Measurements from ENCODE around the gene LAMB3. TPM values are rescaled to one million over a fixed set of nuclear protein-coding genes. Genes with fewer than 3 reads are reported as not detected.

The LAMB3 gene
- total RNA-seq, 4 donors from 2014 or later: 0.13 to 11.6 (median 0.35) TPM

GRCh38 chr1:209576392-209577197 lies 75.6 kb downstream of the LAMB3 start:
- Histone ChIP-seq H3K4me3 (no peak overlapping the region), H3K27ac (no peak overlapping the region), H3K36me3 (no peaks in the 10 kb centered on the region), H3K9me3 (no peaks in the 10 kb centered on the region), H3K4me1 (peaks cover 0 to 6% (median 0%) of the 10 kb centered on the region in 3 donors), H3K27me3 (peaks cover 52% of the 10 kb centered on the region)
- peak; percentile 87 for ATAC-seq
- TF ChIP-seq CTCF (IDR thresholded peaks at IDR 0.05) (peak; percentile 80 to 96 (median 86)), POLR2AphosphoS5 (IDR thresholded peaks at IDR 0.05) (no peak), EP300 (IDR thresholded peaks at IDR 0.05) (no peak), POLR2A (IDR thresholded peaks at IDR 0.05) (no peak)
- 0 to 30% methylated on average over 4 to 8 of the region's 12 CpGs for WGBS, 2 donors (ENCODE audit: low coverage in 1 of 2)

- no peak for ATAC-seq
- H3K4me3 ChIP-seq: no peak overlapping the region
- 78 to 83% methylated on average over 2 to 3 of the region's 3 CpGs for WGBS, 2 donors (ENCODE audit: low coverage in 1 of 2)
Measured at GRCh38 chr1:209570743-209571142, 81.5 kb downstream of the LAMB3 start.

GRCh38 chr1:209569455-209570207 lies 82.6 kb downstream of the LAMB3 start:
- no peak overlapping the region for H3K4me3 ChIP-seq

More at GRCh38 chr1:209570743-209571142, 81.5 kb downstream of the LAMB3 start:
- Histone ChIP-seq H3K36me3 (no peaks in the 10 kb centered on the region), H3K27ac (no peak overlapping the region), H3K27me3 (peaks cover 28% of the 10 kb centered on the region), H3K4me1 (peaks cover 0 to 4% (median 0%) of the 10 kb centered on the region in 3 donors), H3K9me3 (no peaks in the 10 kb centered on the region)
- TF ChIP-seq EP300 (IDR thresholded peaks at IDR 0.05) (no peak), CTCF (IDR thresholded peaks at IDR 0.05) (no peak), POLR2AphosphoS5 (IDR thresholded peaks at IDR 0.05) (no peak), POLR2A (IDR thresholded peaks at IDR 0.05) (no peak)

GRCh38 chr1:209567698-209568175 lies 84.5 kb downstream of the LAMB3 start:
- Histone ChIP-seq H3K4me1 (peaks cover 0 to 6% (median 0%) of the 10 kb centered on the region in 3 donors), H3K36me3 (no peaks in the 10 kb centered on the region), H3K9me3 (no peaks in the 10 kb centered on the region), H3K27me3 (peaks cover 48% of the 10 kb centered on the region), H3K27ac (no peak overlapping the region), H3K4me3 (no peak overlapping the region)
- WGBS, 2 donors (ENCODE audit: low coverage in 1 of 2): 13 to 25% methylated on average over 1 of the region's 1 CpG
- no peak for ATAC-seq
- no peak for TF ChIP-seq EP300 (IDR thresholded peaks at IDR 0.05)
- TF ChIP-seq CTCF (IDR thresholded peaks at IDR 0.05): no peak
- TF ChIP-seq POLR2A (IDR thresholded peaks at IDR 0.05): no peak
- TF ChIP-seq POLR2AphosphoS5 (IDR thresholded peaks at IDR 0.05): no peak

More at GRCh38 chr1:209569455-209570207, 82.6 kb downstream of the LAMB3 start:
- H3K4me1 ChIP-seq: peaks cover 0 to 6% (median 0%) of the 10 kb centered on the region in 3 donors
- no peak for TF ChIP-seq POLR2AphosphoS5 (IDR thresholded peaks at IDR 0.05)
- TF ChIP-seq EP300 (IDR thresholded peaks at IDR 0.05): no peak
- TF ChIP-seq CTCF (IDR thresholded peaks at IDR 0.05): peak; percentile 65 to 86 (median 71)
- no peak for TF ChIP-seq POLR2A (IDR thresholded peaks at IDR 0.05)
- no peaks in the 10 kb centered on the region for H3K36me3 ChIP-seq
- WGBS, 2 donors (ENCODE audit: low coverage in 1 of 2): 16 to 19% methylated on average over 8 to 9 of the region's 9 CpGs
- H3K27me3 ChIP-seq: peaks cover 38% of the 10 kb centered on the region
- H3K9me3 ChIP-seq: no peaks in the 10 kb centered on the region
- no peak for ATAC-seq
- H3K27ac ChIP-seq: no peak overlapping the region
